Amygdala (tissue), 56 donors: ENCODE measurements around the gene SPANXN5.
"Not testable (repeated sequence)": the region's sequence is repeated elsewhere in the genome, so short reads cannot be mapped to it uniquely, and the experiment has no call there.

Experiments
- DNase-seq, 56 donors: peaks; one replicate each; lab custom pipeline; 2025; lab: John Stamatoyannopoulos, UW

SPANXN5 gene, protein sequence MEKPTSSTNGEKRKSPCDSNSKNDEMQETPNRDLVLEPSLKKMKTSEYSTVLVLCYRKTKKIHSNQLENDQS

DNA sequence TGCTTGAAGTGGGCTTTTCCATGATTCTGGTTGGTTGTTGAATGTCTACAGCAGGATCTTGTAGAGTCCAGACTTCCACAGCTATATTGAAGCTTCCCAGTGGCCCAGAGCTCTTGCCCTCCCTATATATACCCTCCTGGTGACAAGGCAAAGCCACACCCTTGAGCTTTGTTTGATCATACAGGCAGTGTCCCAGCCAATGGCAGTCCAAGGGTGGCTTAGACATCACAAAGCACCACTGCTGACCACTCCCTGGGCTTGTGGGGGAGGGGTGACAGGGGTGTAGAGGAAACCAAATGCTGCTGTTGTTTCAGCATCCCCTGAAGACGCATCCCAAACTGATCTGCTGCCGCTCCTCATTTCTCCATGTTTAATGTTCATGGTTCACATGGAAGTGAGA is at the start of gene SPANXN5:
Gene SPANXN5, minus strand, starts transcription at position 101 of the 400 bp plus-strand sequence. Its CDS starts 79 bp downstream, at position 22.
- DNase-seq = not testable (repeated sequence)

DNA sequence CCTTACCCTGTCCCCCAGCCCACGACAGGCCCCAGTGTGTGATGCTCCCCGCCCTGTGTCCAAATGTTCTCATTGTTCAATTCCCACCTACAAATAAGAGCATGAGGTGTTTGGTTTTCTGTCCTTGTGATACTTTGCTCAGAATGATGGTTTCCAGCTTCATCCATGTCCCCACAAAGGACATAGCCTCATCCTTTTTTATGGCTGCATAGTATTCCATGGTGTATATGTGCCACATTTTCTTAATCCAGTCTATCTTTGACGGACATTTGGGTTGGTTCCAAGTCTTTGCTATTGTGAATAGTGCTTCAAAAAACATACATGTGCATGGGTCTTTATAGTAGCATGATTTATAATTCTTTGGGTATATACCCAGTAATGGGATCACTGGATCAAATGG is 46.4 kb upstream of the SPANXN5 start:
- not testable (repeated sequence) for DNase-seq

DNA sequence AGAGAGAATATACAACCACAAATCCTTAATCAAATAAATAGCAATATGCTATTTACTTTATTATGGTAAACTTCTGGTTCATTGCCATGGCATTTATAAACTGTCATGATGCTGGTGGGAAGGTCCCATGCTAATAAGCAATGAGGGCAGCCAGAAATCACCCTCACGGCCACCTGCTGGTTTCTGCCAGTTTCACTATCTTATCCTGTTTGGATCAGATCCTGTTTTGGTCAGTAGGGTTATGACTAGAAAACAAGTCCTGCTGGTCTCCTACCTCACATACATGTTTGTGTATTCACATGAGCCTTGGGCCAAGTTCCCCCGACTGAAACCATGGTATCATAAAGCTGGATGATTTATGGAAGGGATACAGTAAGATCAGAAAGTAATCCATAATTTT is 41.9 kb upstream of the SPANXN5 start:
- no peak for DNase-seq

DNA sequence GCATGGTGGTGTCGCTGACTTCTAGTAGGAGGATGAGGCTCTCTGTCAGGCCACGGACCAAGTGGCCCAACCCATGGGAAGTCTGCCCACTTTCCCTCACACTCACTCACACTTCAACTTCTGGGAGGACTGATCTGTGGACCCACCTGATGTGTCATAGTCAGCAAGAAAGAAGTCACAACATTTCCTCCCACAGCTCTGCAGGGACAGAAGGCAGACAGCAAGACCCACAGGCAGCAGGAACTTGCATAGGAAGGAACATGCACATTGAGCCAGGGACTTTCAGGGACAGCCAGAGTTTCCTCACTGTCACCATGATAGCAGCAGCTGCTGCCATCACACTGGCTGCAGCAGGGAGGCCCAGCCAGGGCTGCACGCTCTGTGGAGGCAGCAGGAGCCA is 33.3 kb upstream of the SPANXN5 start:
- DNase-seq = no peak

DNA sequence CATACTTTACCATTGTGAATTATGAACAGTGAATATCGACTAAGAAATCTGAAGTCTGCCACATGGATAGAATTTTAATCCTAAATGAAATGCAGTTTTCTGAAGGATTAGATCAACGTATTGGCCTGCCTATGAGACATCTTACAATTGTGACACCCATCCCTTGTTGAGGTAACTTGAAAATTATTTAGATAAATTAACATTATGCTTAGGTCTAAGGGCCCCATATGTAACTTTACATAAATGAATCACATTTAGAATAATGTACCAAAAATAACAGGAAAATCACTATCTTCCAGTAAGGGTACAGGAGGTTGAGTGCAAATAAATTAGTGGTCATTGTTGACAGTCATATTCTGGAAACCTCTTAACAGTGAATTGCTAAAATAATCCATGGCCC is 27.4 kb upstream of the SPANXN5 start:
- no peak for DNase-seq

DNA sequence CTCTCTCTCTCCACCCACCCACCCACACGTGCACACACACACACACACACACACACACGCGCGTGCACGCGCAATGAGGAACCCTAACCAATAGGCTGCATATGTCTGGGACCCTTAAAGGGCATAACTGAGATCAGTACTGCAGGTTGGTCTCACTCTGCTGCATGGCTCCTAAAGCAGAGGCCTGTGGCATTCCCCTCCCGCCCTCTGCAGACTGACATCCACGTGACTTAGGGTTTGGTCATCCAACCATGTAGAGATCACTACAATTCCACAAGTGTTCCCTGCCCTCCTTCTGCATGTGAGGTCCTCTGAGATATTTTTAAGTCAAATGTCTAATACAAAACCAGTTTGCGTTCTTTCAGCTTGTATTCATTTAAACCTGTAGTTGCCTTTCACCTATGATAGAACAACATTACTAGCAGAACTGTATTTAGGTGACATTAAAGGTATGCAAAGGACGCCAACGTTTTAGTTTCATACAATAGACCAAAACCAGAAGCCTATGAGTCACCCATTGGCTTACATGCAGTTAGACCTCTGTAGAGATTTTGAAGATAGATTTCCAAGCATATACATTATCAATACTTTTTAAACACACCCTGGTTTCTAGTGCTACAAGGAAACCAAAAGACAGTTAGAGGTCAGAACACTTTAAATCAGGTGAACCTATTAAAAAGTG is 24.0 kb upstream of the SPANXN5 start:
- DNase-seq = no peak

DNA sequence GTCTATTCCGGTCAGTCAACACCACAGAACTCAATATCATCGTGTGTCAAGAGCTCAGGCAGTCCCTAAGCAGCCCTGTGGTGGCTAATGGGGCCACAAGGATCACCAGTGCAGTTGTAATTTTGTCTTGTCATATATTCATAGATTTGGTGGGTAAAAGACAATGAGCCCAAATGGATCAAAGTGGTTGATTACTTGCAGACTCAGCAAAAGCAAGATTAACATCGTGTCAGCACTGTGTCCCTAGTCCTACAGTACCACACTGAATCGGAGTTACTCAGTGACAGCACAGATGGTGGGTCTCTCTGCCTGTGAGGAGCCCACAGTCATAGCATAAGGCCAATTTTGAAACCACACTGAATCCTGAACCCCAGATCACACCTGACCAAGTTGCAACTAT is 22.6 kb upstream of the SPANXN5 start:
- no peak for DNase-seq

DNA sequence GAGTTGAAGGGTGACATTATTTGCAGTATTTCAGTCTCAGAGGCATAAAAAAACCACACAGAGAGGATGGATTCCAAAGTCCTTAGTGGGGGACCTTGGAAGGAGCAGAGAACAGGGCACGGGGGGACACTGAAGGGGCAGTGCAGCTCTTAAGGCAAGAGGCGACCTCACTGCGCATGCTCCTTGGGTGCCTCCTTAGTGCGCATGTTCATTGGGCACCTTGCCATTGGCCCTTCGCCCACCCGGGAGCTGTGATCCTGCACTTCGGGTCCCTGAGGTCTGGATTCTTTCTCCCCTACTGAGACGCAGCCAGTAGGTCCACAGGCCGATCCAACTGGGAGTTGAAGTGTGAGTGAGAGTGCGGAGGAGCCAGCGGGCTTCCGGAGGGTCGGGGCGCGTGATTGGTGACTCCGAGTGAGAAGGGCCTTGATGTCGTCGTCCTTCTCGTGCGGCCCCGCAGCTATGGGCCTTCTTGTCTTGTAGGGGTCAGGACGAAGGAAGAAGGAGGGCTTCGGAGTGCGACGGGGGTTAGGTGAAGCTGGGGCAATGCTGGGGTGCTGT is 13.9 kb upstream of the SPANXN5 start, which contains the start of gene XAGE5:
Gene XAGE5, plus strand, starts transcription at position 223 of the 561 bp plus-strand sequence. CDS start 1,280 bp downstream, outside the sequence.
- DNase-seq = no peak

DNA sequence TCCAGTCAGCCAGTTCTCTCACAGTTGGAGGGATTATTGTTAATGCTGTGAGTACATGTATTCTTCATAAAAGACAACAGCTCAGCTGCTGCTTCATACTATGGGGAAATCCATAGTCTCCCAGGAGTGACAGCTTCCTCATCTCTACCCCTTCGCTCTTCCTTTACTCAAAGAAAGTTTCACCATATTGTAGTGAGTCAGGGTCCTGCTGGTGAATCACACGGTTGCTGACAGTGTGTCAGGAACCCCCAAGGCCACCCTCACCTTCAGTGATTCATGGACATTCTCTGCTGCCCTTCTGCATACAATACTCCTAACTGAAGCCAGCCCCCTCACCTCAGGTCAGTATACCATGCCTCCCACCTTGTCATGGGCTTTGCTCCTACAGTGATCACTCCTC is 7.6 kb upstream of the SPANXN5 start:
- DNase-seq = not testable (repeated sequence)

DNA sequence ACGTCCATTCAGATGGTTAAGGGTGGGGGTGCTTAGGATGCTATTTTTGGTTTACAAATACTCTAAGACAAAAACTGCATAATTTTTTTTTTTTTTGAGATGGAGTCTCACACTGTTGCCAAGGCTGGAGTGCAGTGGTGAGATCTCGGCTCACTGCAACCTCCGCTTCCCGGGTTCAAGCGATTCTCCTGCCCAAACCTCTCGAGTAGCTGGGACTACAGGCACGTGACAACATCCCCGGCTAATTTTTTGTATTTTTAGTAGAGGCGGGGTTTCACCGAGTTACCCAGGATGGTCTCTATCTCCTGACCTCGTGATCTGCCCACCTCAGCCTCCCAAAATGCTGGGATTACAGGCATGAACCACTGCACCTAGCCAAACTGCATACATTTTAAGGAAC is 23.7 kb downstream of the SPANXN5 start:
- not testable (repeated sequence) for DNase-seq

DNA sequence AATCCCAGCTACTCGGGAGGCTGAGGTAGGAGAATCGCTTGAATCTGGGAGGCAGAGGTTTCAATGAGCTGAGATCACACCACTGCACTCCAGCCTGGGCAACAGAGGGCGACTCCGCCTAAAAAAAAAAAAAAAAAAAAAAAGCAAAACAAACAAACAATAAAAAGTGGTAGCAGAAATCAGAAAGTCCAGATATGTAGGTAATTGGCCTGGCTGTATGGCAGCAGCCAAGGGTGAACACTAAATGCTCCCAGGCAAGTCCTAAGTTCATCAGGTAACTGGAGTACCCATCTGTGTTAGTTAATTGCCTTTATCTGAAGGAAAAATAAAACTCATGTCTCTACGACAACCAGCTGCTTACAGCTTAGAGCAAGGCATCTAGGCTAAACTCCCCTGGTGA is 31.2 kb downstream of the SPANXN5 start:
- DNase-seq = not testable (repeated sequence)

DNA sequence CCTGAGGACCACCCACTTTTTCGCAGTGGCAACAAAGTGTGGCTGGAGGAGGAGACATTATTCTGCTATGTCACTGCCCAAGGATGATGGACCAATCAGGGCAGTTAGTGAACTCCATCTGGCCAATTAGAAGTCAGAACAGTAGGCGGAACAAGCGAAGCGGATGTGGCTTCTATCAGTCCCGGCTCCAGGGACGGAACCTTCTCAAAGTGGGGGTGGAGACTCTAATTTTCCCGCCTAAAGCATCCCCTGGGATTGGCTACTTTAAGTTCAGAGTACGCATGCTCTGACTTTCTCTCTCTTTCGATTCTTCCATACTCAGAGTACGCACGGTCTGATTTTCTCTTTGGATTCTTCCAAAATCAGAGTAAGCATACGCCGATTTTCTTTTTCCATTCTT is 46.3 kb downstream of the SPANXN5 start, which contains the start of gene SSX2B:
Gene SSX2B, plus strand, starts transcription at position 301 of the 400 bp plus-strand sequence. CDS start 1,429 bp downstream, outside the sequence.
- not testable (repeated sequence) for DNase-seq
